IMR-90 (cell line): ENCODE results near the gene SECISBP2. TPM values are rescaled to one million over a fixed set of nuclear protein-coding genes. Genes with fewer than 3 reads are reported as not detected.

Experiments used
- ATAC-seq: fragments of 200-7000 bp; cut with Tn5 transposase; 2 replicates; pipeline ENCODE4 v1.9.1; 2020; ENCODE audit warnings: low read depth, mild to moderate bottlenecking, moderate library complexity
- BruUV-seq: library from RNA; stranded (reverse); fragments of 400-500 nt; replicated peaks from 2 replicates; lab custom pipeline; 2021; lab: Mats Ljungman, UMichigan
- CTCF ChIA-PET: fragments of 300-600 bp; formaldehyde crosslinking; extraction: SDS; loops from one replicate; lab custom pipeline; 2021; ENCODE audit warnings: antibody characterized with exemption; lab: Yijun Ruan, JAX
- POLR2A ChIA-PET: fragments of 300-600 bp; sonication (Branson Sonifier 250); formaldehyde crosslinking; loops from one replicate; lab custom pipeline; 2022; ENCODE audit warnings: antibody characterized with exemption; ENCODE audit not compliant: unreplicated experiment; lab: Charles Lee
- DNase-seq: peaks from one replicate; pipeline ENCODE4 v3.0.0; 2013
- H2AFZ ChIP-seq: replicated peaks from 2 replicates; pipeline ENCODE3; 2013; ENCODE audit warnings: low read length, mild to moderate bottlenecking; ENCODE audit not compliant: poor library complexity
- H2AK5ac ChIP-seq: 2 replicates; pipeline ENCODE4 v1.6.1; 2013; ENCODE audit warnings: low read depth, low read length, inconsistent platforms
- H2AK9ac ChIP-seq: replicated peaks from 2 replicates; pipeline ENCODE3; 2013; ENCODE audit warnings: mild to moderate bottlenecking, low read depth, low read length, moderate library complexity; ENCODE audit not compliant: poor library complexity
- H2BK120ac ChIP-seq: 2 replicates; pipeline ENCODE4 v1.6.1; 2013; ENCODE audit warnings: low read depth, low read length, inconsistent platforms
- H2BK15ac ChIP-seq: 3 replicates; pipeline ENCODE4 v1.6.1; 2013; ENCODE audit warnings: low read depth, low read length, inconsistent platforms
- H2BK20ac ChIP-seq: 2 replicates; pipeline ENCODE4 v1.6.1; 2013; ENCODE audit warnings: low read depth, mild to moderate bottlenecking, inconsistent platforms, low read length, moderate library complexity
- H2BK5ac ChIP-seq: 2 replicates; pipeline ENCODE4 v1.6.1; 2013; ENCODE audit warnings: mild to moderate bottlenecking, low read depth, low read length, inconsistent platforms; ENCODE audit not compliant: poor library complexity, severe bottlenecking
- H3K14ac ChIP-seq: replicated peaks from 2 replicates; pipeline ENCODE4 v1.6.1; 2013; ENCODE audit warnings: low read depth, low read length, inconsistent platforms
- H3K18ac ChIP-seq: 2 replicates; pipeline ENCODE4 v1.6.1; 2013; ENCODE audit warnings: low read depth, low read length, control low read depth
- H3K23ac ChIP-seq: 2 replicates; pipeline ENCODE4 v1.6.1; 2013; ENCODE audit warnings: low read depth, low read length, inconsistent platforms
- H3K27ac ChIP-seq: 2 replicates; pipeline ENCODE4 v1.5.1; 2013; ENCODE audit warnings: mild to moderate bottlenecking, control low read depth, low read length; ENCODE audit not compliant: insufficient read depth
- H3K27me3 ChIP-seq: 2 replicates; pipeline ENCODE4 v1.6.1; 2013; ENCODE audit warnings: low read length; ENCODE audit not compliant: control insufficient read depth, insufficient read depth
- H3K36me3 ChIP-seq: 2 replicates; pipeline ENCODE4 v1.6.1; 2013; ENCODE audit warnings: low read length, mixed read lengths; ENCODE audit not compliant: control insufficient read depth, insufficient read depth
- H3K4ac ChIP-seq: 2 replicates; pipeline ENCODE4 v1.6.1; 2013; ENCODE audit warnings: low read depth, low read length, inconsistent platforms
- H3K4me1 ChIP-seq: 2 replicates; pipeline ENCODE4 v1.6.1; 2013; ENCODE audit warnings: low read length, mixed read lengths; ENCODE audit not compliant: control insufficient read depth, insufficient read depth
- H3K4me2 ChIP-seq: 2 replicates; pipeline ENCODE4 v1.6.1; 2013; ENCODE audit warnings: low read depth, mild to moderate bottlenecking, control low read depth, low read length, moderate library complexity
- H3K4me3 ChIP-seq: 2 replicates; pipeline ENCODE4 v1.5.1; 2013; ENCODE audit warnings: low read depth, mild to moderate bottlenecking, control low read depth, low read length, moderate library complexity; ENCODE audit not compliant: insufficient read depth
- H3K56ac ChIP-seq: 2 replicates; pipeline ENCODE4 v1.6.1; 2013; ENCODE audit warnings: low read length, inconsistent platforms; ENCODE audit not compliant: insufficient read depth; ENCODE audit errors: extremely low read depth
- H3K79me1 ChIP-seq, 2 experiments: 2 replicates each; pipeline ENCODE4 v1.6.1; 2013; ENCODE audit warnings: low read length in 2 of 2, inconsistent platforms in 1 of 2, low read depth in 1 of 2
- H3K9ac ChIP-seq: 2 replicates; pipeline ENCODE4 v1.6.1; 2013; ENCODE audit warnings: low read depth, low read length, control low read depth
- H3K9me1 ChIP-seq: 2 replicates; pipeline ENCODE4 v1.6.1; 2013; ENCODE audit warnings: low read length, inconsistent platforms; ENCODE audit not compliant: insufficient read depth
- H3K9me3 ChIP-seq: 2 replicates; pipeline ENCODE4 v1.6.1; 2013; ENCODE audit warnings: low read length; ENCODE audit not compliant: control insufficient read depth, insufficient read depth
- H4K20me1 ChIP-seq: 2 replicates; pipeline ENCODE4 v1.6.1; 2013; ENCODE audit warnings: low read length, inconsistent platforms; ENCODE audit not compliant: insufficient read depth
- H4K5ac ChIP-seq: 2 replicates; pipeline ENCODE4 v1.6.1; 2013; ENCODE audit warnings: mild to moderate bottlenecking, low read depth, low read length, control low read depth
- H4K8ac ChIP-seq, 2 experiments: 2 replicates each; pipeline ENCODE4 v1.6.1; 2013; ENCODE audit warnings: low read depth in 2 of 2, low read length in 2 of 2, control low read depth in 1 of 2, inconsistent platforms in 1 of 2
- H4K91ac ChIP-seq: 2 replicates; pipeline ENCODE4 v1.6.1; 2013; ENCODE audit warnings: low read depth, low read length, inconsistent platforms; ENCODE audit not compliant: insufficient read depth
- BHLHE40 ChIP-seq: fragments of 150-350 bp; IDR thresholded peaks from 2 replicates; pipeline ENCODE4 v1.6.1; 2016; ENCODE audit warnings: mild to moderate bottlenecking, low read depth, low read length
- CHD1 ChIP-seq: IDR thresholded peaks from 2 replicates; pipeline ENCODE4 v1.6.1; 2012; ENCODE audit warnings: low read depth, low read length, improper control_type of control experiment
- MAZ ChIP-seq: IDR thresholded peaks from 2 replicates; pipeline ENCODE4 v1.6.1; 2012; ENCODE audit warnings: low read depth, mild to moderate bottlenecking, low read length, improper control_type of control experiment, moderate library complexity, borderline replicate concordance
- MXI1 ChIP-seq: IDR thresholded peaks from 2 replicates; pipeline ENCODE4 v1.6.1; 2012; ENCODE audit warnings: low read depth, mild to moderate bottlenecking, low read length, moderate library complexity, borderline replicate concordance
- NFE2L2 ChIP-seq: fragments of 150-350 bp; IDR thresholded peaks from 2 replicates; pipeline ENCODE4 v1.6.1; 2016; ENCODE audit warnings: low read depth, mild to moderate bottlenecking, low read length
- RAD21 ChIP-seq: IDR thresholded peaks from 2 replicates; pipeline ENCODE4 v1.6.1; 2012; ENCODE audit warnings: low read length, improper control_type of control experiment
- RCOR1 ChIP-seq: IDR thresholded peaks from 2 replicates; pipeline ENCODE4 v1.6.1; 2012; ENCODE audit warnings: mild to moderate bottlenecking, low read length, improper control_type of control experiment; ENCODE audit not compliant: insufficient replicate concordance
- RFX5 ChIP-seq: IDR thresholded peaks from 2 replicates; pipeline ENCODE4 v1.8.0; 2012; ENCODE audit warnings: low read depth, mild to moderate bottlenecking, low read length, moderate library complexity
- SMC3 ChIP-seq: fragments of 150-350 bp; IDR thresholded peaks from 2 replicates; pipeline ENCODE4 v1.6.1; 2016; ENCODE audit warnings: low read depth, mild to moderate bottlenecking, antibody characterized with exemption, low read length, moderate library complexity
- WGBS, 2 experiments: methylation state at CpG; one replicate each; pipeline versions ENCODE4 v1.1.5 to v1.1.7; 2013; ENCODE audit warnings: missing lambda C conversion rate in 2 of 2; ENCODE audit not compliant: insufficient read length in 1 of 2; ENCODE audit errors: extremely low coverage in 2 of 2; 5-methylcytosine and 5-hydroxymethylcytosine counted together
- dilution Hi-C: fragments of 300-500 bp; cut with HindIII; formaldehyde crosslinking; loops from one replicate; pipeline ENCODE4 v1.14.3; 2018; ENCODE audit warnings: low sequenced_read_pairs; ENCODE audit not compliant: unreplicated experiment
- in situ Hi-C: fragments of 300-500 bp; cut with MboI; formaldehyde crosslinking; loops from 3 replicates; pipeline ENCODE4 v1.14.3; 2019; ENCODE audit warnings: low sequenced_read_pairs, inconsistent platforms, mixed read lengths
- intact Hi-C: fragments of 100-400 bp; cut with micrococcal nuclease; formaldehyde crosslinking; loops from 2 replicates; pipeline ENCODE4 v1.10.0; 2022
- polyA plus RNA-seq, 3 experiments: library from polyadenylated mRNA; depleted of rRNA; stranded (reverse); fragments of >200 nt; gene quantifications; 2 replicates each; pipeline ENCODE4 v1.2.3, GENCODE V29; 2012; ENCODE audit warnings: low replicate concordance in 1 of 3
- total RNA-seq: library from RNA; depleted of rRNA; stranded (reverse); fragments of >200 nt; gene quantifications from 2 replicates; pipeline ENCODE4 v1.2.3, GENCODE V29; 2012
- TF ChIP-seq, protein P1 (sequence below): conservative IDR thresholded peaks from 2 replicates; pipeline ENCODE4 v1.5.1; 2012; ENCODE audit warnings: mild to moderate bottlenecking, low read depth, low read length, improper control_type of control experiment
- TF ChIP-seq, protein P2 (sequence below): fragments of 150-350 bp; IDR thresholded peaks from 2 replicates; pipeline ENCODE4 v1.6.1; 2016; ENCODE audit warnings: low read depth, mild to moderate bottlenecking, low read length, moderate library complexity, borderline replicate concordance
- TF ChIP-seq, protein P3 (sequence below): fragments of 150-350 bp; IDR thresholded peaks from 2 replicates; pipeline ENCODE4 v1.6.1; 2017; ENCODE audit warnings: mild to moderate bottlenecking, antibody characterized with exemption, low read length, low read depth

Gene SECISBP2
- total and polyA plus RNA-seq, 2 of the 4 experiments (the other 2 are of a cell fraction), result 16.4 to 18.8 TPM

DNA sequence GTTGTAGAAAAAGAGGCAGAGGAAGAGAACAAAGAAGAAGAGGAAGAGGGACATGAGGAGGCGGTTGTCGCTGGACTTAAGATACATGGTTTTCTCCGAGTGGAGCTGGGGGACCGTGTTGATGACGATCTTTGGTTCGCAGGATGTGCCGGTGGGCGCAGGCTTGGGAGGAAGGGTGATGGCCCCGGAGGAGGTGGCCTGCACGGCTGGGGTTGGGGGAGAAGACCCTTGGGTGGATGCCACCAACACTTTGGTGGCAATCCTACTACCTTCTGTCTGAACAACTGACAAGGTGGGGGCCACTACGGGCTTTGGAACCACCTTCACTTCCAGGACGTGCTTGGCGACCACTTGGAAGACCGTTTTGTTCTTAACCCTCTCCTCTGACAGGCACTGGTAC lies 60.7 kb downstream of the SECISBP2 start:
- Histone ChIP-seq H3K4me3 (no peak overlapping the region), H2BK5ac (no peak overlapping the region), H2BK20ac (peak overlapping the region; percentile 73; the same call in 1 of the 2 replicates), H2AK9ac (no peak overlapping the region), H3K9me1 (no peaks in the 10 kb centered on the region), H2AK5ac (0 out of 2 replicates have a peak overlapping the region, but pooled peaks have one; percentile 8), H4K5ac (no peak overlapping the region), H3K4ac (no peak overlapping the region), H3K14ac (no peak overlapping the region), H3K27me3 (no peaks in the 10 kb centered on the region), H3K9me3 (no peaks in the 10 kb centered on the region), H4K91ac (no peak overlapping the region), H3K23ac (no peak overlapping the region), H4K8ac (no peak overlapping the region), H3K9ac (no peak overlapping the region), H2BK120ac (peak overlapping the region; percentile 65), H3K36me3 (peaks cover 18% of the 10 kb centered on the region), H3K27ac (no peak overlapping the region), H3K4me1 (peaks cover 18% of the 10 kb centered on the region), H2BK15ac (no peak overlapping the region; the same call in 2 of the 3 replicates), H2AFZ (no peak overlapping the region), H4K20me1 (no peaks in the 10 kb centered on the region), H3K4me2 (no peak overlapping the region), H3K56ac (no peak overlapping the region), H3K18ac (no peak overlapping the region), H3K79me1 (no peaks in the 10 kb centered on the region)
- dilution Hi-C loops (no loop called here), intact Hi-C loops (no loop called here), in situ Hi-C loops (no loop called here)
- no peak for TF ChIP-seq RCOR1
- no peak for TF ChIP-seq MXI1
- TF ChIP-seq, protein P1, sequence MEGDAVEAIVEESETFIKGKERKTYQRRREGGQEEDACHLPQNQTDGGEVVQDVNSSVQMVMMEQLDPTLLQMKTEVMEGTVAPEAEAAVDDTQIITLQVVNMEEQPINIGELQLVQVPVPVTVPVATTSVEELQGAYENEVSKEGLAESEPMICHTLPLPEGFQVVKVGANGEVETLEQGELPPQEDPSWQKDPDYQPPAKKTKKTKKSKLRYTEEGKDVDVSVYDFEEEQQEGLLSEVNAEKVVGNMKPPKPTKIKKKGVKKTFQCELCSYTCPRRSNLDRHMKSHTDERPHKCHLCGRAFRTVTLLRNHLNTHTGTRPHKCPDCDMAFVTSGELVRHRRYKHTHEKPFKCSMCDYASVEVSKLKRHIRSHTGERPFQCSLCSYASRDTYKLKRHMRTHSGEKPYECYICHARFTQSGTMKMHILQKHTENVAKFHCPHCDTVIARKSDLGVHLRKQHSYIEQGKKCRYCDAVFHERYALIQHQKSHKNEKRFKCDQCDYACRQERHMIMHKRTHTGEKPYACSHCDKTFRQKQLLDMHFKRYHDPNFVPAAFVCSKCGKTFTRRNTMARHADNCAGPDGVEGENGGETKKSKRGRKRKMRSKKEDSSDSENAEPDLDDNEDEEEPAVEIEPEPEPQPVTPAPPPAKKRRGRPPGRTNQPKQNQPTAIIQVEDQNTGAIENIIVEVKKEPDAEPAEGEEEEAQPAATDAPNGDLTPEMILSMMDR, result no peak
- TF ChIP-seq RFX5, result no peak
- TF ChIP-seq, protein P2, sequence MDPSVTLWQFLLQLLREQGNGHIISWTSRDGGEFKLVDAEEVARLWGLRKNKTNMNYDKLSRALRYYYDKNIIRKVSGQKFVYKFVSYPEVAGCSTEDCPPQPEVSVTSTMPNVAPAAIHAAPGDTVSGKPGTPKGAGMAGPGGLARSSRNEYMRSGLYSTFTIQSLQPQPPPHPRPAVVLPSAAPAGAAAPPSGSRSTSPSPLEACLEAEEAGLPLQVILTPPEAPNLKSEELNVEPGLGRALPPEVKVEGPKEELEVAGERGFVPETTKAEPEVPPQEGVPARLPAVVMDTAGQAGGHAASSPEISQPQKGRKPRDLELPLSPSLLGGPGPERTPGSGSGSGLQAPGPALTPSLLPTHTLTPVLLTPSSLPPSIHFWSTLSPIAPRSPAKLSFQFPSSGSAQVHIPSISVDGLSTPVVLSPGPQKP, result no peak
- no peak for TF ChIP-seq NFE2L2
- no peak for TF ChIP-seq SMC3
- TF ChIP-seq, protein P3, sequence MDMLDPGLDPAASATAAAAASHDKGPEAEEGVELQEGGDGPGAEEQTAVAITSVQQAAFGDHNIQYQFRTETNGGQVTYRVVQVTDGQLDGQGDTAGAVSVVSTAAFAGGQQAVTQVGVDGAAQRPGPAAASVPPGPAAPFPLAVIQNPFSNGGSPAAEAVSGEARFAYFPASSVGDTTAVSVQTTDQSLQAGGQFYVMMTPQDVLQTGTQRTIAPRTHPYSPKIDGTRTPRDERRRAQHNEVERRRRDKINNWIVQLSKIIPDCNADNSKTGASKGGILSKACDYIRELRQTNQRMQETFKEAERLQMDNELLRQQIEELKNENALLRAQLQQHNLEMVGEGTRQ, result no peak
- TF ChIP-seq BHLHE40, result no peak
- TF ChIP-seq MAZ, result no peak
- no peak for TF ChIP-seq RAD21
- TF ChIP-seq CHD1, result no peak
- DNase-seq (no peak), ATAC-seq (no peak)
- POLR2A ChIA-PET, result no interaction called here
- CTCF ChIA-PET, result no interaction called here
- no TSS peak for BruUV-seq
- WGBS, 2 experiments, result 100% methylated on average over 1 of the region's 14 CpGs; no CpG with 5 or more reads in 1 of the 2 experiments
